Islet precursor cell (in vitro differentiated cells): Measurements from ENCODE around the gene CAMSAP3.

ENCODE experiments used
- DNase-seq: peaks from one replicate; pipeline ENCODE4 v3.0.0-alpha.2; 2018

Gene CAMSAP3, protein sequence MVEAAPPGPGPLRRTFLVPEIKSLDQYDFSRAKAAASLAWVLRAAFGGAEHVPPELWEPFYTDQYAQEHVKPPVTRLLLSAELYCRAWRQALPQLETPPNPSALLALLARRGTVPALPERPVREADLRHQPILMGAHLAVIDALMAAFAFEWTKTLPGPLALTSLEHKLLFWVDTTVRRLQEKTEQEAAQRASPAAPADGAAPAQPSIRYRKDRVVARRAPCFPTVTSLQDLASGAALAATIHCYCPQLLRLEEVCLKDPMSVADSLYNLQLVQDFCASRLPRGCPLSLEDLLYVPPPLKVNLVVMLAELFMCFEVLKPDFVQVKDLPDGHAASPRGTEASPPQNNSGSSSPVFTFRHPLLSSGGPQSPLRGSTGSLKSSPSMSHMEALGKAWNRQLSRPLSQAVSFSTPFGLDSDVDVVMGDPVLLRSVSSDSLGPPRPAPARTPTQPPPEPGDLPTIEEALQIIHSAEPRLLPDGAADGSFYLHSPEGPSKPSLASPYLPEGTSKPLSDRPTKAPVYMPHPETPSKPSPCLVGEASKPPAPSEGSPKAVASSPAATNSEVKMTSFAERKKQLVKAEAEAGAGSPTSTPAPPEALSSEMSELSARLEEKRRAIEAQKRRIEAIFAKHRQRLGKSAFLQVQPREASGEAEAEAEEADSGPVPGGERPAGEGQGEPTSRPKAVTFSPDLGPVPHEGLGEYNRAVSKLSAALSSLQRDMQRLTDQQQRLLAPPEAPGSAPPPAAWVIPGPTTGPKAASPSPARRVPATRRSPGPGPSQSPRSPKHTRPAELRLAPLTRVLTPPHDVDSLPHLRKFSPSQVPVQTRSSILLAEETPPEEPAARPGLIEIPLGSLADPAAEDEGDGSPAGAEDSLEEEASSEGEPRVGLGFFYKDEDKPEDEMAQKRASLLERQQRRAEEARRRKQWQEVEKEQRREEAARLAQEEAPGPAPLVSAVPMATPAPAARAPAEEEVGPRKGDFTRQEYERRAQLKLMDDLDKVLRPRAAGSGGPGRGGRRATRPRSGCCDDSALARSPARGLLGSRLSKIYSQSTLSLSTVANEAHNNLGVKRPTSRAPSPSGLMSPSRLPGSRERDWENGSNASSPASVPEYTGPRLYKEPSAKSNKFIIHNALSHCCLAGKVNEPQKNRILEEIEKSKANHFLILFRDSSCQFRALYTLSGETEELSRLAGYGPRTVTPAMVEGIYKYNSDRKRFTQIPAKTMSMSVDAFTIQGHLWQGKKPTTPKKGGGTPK

DNA sequence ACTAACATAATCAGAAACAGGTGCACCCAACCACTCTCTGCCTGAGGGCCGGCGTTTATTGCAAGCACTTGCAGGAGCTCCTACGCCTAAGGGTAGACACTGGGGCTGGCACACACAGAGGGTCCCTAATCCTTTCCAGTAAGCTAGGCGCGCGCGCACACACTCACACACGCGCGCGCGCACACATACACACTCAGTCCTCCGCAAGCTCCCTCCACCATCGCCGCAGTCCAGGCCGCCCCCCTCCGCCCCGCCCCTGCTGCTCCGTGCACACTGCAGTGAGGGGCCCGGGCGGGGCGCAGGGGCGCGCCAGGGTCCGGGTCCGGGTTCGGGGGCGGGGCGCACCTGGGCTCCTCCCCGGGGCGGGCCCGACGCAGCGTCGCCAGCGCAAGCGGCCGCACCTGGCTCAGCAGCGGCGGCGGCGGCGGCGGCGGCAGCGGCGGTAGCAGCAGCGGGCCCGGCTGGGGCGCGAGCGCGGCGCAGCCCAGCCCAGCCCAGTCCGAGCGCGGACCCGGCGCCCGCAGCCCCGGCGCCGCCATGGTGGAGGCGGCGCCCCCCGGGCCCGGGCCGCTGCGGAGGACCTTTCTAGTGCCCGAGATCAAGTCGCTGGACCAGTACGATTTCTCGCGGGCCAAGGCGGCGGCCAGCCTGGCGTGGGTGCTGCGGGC, at the start of gene CAMSAP3:
Gene CAMSAP3 (plus strand): TSS at position 398 of the 668 bp plus-strand sequence. CDS start 140 bp downstream, at position 538.
- DNase-seq: peak; percentile 81

DNA sequence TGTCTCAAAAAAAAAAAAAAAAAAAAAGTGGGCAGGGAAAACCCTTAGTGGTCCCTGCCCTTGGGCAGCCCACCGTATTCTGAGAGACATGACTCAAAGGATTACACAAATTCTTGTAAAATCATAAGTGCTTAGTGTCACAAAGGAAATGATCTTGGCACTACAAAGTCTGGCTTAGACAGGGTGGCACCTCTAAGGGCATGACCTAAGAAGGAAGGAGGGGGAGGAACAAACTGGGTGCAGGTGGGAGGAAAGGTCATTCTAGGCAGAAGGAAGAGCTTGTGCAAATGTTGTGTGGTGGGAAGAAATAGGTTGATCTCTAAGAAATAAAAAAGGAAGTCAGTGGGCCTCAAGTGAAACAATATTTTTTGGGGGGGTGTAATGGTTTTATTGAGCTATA, 49.8 kb upstream of the CAMSAP3 start:
- no peak for DNase-seq

DNA sequence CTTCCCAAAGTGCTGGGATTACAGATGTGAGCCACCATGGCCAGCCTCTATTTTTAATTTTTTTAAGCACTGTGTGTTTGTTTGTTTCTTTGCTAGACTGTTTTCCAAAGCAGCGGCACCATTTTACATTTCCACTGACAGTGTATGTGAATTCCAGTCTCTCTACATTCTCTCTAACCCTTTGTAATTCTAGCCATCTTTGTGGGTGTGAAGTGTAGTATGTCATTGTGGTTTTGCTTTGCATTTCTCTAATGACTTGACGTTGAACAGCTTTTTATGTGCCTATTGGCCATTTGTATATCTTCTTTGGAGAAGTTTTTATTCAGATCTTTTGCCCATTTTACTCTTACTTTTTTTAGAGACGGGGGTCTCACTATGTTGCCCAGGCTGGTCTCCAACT, 48.5 kb upstream of the CAMSAP3 start:
- no peak for DNase-seq

DNA sequence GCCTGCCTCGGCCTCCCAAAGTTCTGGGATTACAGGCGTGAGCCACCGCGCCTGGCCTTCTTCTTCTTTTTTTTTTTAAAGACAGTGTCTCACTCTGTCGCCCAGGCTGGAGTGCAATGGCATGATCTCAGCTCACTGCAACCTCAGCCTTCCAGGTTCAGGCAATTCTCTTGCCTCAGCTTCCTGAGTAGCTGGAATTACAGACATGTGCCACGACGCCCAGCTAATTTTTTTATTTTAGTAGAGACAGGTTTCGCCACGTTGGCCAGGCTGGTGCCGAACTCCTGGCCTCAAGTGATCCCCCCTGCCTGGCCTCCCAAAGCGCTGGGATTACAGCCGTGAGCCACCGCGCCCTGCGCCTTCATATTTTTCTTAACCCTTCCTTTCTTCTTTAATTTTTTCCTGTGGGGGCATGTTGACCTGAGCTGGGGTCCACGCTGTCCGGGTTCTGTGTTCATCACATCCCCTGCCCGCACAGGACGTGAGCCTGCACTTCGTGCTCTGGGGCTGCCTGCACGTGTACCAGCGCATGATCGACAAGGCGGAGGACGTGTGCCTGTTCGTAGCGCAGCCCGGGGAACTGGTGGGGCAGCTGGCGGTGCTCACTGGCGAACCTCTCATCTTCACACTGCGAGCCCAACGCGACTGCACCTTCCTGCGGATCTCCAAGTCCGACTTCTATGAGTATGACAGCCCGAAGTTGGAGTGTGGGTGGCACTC, 46.1 kb upstream of the CAMSAP3 start:
- DNase-seq: no peak

DNA sequence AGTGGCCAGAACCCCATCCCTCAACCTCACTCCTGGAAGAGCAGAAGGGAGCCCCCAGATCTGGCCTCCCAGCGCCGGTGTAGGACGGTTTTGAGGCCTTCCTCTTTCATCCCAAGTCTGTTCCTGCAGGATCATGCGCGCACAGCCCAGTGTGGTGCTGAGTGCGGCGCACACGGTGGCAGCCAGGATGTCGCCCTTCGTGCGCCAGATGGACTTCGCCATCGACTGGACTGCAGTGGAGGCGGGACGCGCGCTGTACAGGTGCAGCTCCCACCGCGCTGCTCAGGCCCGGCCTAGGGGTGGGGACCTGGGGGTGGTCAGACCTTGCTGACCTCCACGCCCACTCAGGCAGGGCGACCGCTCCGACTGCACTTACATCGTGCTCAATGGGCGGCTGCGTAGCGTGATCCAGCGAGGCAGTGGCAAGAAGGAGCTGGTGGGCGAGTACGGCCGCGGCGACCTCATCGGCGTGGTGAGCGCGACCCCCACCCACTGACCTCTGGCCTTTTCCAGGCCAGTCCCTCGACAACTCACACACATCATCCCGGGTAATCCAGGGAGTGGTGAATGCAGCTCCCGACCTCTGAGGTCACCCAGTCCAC, 45.4 kb upstream of the CAMSAP3 start:
- no peak for DNase-seq

DNA sequence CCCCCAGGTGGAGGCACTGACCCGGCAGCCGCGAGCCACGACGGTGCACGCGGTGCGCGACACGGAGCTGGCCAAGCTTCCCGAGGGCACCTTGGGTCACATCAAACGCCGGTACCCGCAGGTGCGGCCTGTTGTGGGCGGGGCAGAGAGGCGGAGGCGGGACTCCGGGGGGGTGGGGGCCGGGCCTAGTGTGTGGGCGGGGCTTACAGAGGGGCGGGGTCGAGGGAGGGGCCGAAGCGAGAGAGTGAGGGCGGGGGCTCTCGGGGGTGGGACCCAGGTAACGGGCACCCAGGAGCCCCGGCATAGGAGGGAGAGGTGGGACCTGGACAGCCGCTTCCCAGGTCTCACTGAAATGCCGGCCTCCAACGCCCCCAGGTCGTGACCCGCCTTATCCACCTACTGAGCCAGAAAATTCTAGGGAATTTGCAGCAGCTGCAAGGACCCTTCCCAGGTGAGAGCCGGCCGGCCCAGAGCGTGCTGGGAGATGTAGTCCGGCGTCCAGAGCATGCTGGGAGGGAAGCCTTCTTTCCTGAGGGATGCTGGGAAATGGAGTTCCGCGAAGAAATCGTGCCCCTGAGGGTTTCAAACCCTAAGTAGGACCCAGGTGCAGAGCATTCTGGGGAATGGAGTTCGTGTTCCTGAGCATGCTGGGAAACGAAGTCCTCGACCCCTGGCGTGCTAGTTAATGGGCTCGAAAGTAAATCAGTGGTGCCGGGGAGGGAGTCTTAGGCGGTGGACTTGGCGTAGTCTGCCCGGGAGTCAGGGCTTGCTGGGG, 44.5 kb upstream of the CAMSAP3 start:
- DNase-seq: peak; percentile 93

DNA sequence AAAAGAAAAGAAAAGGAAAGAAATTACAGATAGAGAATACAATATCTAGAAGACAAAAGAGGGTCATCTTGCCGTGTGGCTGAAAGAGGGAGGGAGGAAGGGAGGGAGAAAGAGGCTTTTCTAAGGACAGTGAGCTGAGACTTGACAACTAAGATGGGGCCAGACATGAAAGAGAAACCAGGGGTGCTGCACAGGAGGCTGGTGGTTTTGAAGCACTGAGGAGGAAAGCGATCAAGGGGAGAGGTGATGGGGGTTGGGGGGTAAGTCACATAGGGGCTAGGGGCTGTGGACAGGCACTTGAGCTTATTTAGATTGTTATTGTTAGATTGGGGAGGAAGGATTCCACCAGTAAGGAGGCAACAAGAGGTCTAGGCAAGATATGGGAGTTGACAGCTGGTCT, 42.9 kb upstream of the CAMSAP3 start:
- no peak for DNase-seq

DNA sequence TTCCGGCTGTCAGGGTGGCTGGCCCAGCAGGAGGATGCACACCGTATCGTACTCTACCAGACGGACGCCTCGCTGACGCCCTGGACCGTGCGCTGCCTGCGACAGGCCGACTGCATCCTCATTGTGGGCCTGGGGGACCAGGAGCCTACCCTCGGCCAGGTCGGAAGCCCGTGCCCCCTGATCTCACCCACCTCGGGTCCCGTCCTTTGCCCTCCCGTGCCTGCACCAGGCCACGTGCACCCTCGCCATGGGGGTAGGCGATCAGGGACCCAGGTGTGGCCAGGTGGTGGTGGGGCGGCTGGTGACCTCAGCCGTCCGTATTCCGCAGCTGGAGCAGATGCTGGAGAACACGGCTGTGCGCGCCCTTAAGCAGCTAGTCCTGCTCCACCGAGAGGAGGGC, 41.1 kb upstream of the CAMSAP3 start:
- DNase-seq: no peak

DNA sequence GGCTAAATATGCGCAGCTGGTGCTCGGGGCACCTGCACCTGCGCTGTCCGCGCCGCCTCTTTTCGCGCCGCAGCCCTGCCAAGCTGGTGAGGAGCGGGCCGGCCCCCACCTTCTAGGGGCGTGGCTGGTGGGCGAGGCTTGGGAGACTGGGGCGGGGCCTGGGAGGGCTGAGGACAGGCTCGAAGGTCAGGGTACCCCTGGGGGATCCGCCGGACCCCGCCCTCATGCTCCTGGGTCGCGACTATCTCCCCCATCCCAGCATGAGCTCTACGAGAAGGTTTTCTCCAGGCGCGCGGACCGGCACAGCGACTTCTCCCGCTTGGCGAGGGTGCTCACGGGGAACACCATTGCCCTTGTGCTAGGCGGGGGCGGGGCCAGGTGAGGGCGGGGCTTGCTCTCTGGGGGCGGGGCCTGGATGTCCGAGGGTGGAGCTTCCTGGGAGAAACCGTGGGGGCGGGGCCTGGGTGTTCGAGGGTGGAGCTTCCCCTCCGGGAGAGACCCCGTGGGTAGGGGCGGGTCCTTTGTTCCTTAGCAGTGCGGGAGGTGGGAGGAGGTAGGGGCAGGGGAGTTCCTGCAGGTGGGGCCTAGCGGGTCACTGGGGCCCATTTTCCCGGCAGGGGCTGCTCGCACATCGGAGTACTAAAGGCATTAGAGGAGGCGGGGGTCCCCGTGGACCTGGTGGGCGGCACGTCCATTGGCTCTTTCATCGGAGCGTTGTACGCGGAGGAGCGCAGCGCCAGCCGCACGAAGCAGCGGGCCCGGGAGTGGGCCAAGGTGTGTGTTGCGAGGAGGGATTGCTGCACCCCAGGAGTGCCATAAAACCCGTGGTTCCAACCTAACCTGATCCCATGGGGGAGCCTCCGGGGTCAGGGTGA, 40.4 kb upstream of the CAMSAP3 start:
- peak; percentile 79 for DNase-seq

DNA sequence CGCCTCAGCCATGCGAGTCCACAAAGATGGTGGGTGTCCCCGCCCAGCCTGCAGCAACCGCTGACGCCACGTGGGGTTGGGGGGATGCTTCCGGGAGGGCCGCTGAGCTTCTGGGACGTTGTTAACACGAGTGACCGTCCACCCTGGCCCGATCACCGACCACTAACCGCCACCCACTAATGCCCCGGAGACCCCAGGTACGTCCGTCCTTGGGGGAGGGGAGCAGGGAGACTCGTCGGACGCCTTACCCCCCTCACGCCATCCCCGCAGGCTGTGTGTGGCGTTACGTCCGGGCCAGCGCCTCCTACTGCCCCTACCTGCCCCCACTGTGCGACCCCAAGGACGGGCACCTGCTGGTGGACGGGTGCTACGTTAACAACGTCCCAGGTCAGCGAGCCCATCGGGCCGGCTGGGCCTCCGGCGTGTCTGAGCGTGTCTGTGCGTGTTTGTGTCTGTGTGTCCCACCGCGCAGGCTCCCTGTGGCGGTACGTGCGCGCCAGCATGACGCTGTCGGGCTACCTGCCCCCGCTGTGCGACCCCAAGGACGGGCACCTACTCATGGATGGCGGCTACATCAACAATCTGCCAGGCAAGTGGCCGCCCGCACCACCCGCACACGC, 38.9 kb upstream of the CAMSAP3 start:
- no peak for DNase-seq

DNA sequence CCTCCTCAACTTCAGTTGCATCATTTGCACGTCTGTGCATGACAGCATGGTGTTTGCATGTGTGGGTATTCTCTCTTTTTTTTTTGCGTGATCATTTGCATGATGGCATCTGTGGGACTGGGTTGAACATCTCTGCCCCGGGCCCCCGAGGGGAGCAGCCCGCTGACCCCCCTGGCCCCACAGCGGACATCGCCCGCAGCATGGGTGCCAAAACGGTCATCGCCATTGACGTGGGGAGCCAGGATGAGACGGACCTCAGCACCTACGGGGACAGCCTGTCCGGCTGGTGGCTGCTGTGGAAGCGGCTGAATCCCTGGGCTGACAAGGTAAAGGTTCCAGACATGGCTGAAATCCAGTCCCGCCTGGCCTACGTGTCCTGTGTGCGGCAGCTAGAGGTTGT, 37.0 kb upstream of the CAMSAP3 start:
- DNase-seq: no peak

DNA sequence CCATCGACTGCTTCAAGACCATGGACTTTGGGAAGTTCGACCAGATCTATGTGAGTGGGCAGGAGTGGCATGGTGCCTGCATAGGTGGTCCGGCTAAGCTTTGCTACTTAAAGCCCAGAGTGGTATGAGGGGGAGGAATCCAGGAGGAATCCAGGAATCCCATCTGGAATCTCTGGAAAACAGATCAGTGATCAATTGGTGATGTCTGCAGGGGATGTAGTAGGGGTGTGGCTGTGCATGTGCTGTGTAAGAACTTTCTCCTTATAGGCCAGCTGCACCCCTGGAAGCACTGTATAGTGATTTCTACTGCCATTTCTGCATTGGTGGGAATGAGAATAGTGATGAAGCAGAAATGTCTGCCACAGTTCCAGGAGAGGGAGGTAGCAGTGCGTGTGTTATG, 36.6 kb upstream of the CAMSAP3 start:
- no peak for DNase-seq

DNA sequence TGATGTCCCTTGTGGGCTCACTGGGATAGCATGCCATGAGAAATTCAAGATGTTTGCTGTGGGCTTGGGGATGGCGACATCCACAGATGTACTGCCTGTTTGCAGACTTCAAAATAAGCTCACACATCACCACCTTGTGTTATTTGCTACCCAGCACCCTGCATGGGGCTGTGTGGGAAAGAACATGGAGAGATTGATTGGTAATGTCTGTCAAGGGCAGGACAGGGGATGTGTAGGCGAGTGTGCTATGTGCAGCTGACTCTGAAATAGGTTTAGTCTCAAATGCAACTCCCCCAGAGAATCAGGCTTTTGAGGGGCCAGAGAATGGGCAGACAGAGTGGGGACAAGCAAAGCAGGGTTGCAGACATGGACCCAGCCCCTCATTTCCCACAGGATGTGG, 35.4 kb upstream of the CAMSAP3 start:
- no peak for DNase-seq

DNA sequence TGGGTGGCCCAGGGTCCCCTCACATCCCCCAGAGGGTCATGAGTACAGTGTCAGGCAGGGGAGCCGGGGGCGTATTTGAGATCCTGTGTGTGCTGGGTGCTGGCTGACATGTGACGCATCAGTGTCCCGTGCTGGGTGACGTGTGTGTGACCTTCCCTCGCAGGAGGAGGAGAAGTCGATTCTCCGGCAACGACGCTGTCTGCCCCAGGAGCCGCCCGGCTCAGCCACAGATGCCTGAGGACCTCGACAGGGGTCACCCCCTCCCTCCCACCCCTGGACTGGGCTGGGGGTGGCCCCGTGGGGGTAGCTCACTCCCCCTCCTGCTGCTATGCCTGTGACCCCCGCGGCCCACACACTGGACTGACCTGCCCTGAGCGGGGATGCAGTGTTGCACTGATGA, 34.3 kb upstream of the CAMSAP3 start:
- no peak for DNase-seq

DNA sequence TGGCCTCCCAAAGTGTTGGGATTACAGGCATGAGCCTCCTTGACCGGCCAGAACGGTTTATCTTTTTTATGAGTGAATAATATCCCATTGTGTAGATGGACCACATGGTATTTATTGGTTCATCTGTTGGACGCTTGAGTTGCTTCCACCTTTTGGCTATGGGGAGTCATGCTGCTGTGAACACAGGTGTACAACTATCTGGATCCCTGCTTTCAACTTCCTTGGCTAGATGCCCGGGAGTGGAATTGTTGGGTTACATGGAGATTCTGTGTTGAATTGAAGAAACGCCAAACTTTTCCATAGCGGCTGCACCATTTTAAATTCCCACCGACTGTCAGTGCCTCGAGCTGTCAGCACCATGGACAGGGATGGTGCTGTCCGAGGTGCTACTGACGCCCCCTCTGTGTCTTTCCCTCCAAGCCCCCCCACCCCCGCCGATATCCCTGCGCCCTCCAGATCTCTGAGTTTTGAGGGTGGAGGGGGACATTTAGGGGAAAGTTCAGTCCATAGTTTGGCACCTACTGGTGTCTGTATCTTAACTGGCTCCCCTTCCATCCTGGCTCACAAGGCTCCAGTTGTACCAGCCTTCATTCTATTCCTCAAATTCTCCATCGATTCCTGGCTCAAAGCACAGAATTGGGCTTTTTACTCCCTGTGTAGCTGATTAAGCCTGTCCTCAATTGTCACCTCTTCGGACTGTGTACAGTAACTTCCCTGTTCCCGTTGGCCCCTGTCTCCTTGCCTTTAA, 32.8 kb upstream of the CAMSAP3 start:
- DNase-seq: no peak

DNA sequence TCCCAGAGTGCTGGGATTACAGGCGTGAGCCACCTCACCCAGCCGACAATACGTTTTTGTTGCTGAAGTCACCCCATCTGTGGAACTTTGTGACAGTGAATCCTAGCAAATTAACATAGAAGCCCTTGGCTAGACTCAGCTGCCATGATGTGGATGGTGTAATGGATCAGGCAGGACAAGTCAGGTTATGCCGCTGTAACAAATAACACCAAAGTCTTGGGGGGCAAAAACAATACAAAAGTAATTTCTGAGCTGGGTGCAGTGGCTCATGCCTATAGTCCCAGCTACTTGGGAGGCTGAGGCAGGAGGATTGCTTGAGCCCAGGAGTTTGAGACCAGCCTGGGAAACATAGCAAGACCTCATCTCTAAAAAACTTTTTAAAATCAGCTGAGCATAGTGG, 30.8 kb upstream of the CAMSAP3 start:
- no peak for DNase-seq

DNA sequence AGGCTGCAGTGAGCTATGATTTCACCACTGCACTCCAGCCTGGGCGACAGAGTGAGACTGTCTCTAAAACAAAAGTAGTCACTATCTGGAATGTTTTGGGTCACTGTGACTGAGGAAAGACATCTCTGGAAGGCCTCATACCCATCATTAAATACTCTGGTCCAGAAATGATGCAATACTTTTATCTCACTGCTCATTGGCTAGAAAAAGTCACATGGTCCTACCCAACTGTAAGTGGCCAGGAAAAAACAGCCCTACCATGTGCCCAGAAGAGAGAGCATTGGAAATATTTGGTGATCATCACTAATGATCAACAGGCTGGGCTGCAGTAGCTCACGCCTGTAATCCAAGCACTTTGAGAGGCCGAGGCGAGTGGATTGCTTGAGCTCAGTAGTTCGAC, 30.3 kb upstream of the CAMSAP3 start:
- no peak for DNase-seq

DNA sequence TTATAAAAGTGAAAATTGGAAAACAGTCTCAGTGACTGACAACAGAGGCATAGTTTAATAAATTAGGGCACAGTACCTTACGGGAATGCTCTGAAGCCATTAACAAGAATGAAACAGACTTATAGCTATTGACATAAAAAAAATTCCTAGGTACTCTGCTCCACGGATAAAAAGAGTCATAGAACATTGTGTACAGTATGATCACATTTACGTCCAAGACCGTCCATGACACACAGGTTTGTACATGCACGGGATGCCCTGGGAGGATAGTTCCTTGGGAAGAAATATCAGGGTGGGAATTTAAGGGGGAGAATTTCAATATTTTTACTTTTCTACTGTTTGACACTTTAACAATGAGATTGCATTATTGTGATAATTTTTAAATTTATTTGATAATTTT, 24.9 kb upstream of the CAMSAP3 start:
- no peak for DNase-seq
